Heart right ventricle (tissue), 16 donors: ENCODE data around the gene CEP170B. TPM values are rescaled to one million over a fixed set of nuclear protein-coding genes. Genes with fewer than 3 reads are reported as not detected.
"Not testable (repeated sequence)": the region's sequence is repeated elsewhere in the genome, so short reads cannot be mapped to it uniquely, and the experiment has no call there.

ENCODE experiments used
- ATAC-seq, 8 donors: fragments of 200-7000 bp; cut with Tn5 transposase; one replicate each; pipeline ENCODE4 v1.9.1; 2020; ENCODE audit warnings: mild to moderate bottlenecking in 8 of 8, moderate library complexity in 8 of 8, moderate number of reproducible peaks in 1 of 8
- DNase-seq, 2 donors: peaks; one replicate each; pipeline ENCODE4 v3.0.0-alpha.2; 2020
- H3K27ac ChIP-seq, 10 donors: fragments of 200-600 bp; sonication (generic) in 2 of 10; one replicate each; pipeline versions ENCODE4 v1.5.0 to v1.8.0; 2020 to 2022; ENCODE audit warnings: mild to moderate bottlenecking in 3 of 10
- H3K27me3 ChIP-seq, 7 donors: fragments of 200-600 bp; one replicate each; pipeline ENCODE4 v1.8.0; 2021 to 2022; ENCODE audit warnings: mild to moderate bottlenecking in 2 of 7
- H3K36me3 ChIP-seq, 9 donors: fragments of 200-600 bp; sonication (generic) in 1 of 9; one replicate each; pipeline versions ENCODE4 v1.5.0 to v1.8.0; 2020 to 2022; ENCODE audit warnings: mild to moderate bottlenecking in 2 of 9
- H3K4me1 ChIP-seq, 9 donors: fragments of 200-600 bp; sonication (generic) in 1 of 9; one replicate each; pipeline versions ENCODE4 v1.5.0 to v1.8.0; 2020 to 2022; ENCODE audit warnings: mild to moderate bottlenecking in 4 of 9
- H3K4me3 ChIP-seq, 10 donors: fragments of 200-600 bp; sonication (generic) in 2 of 10; one replicate each; pipeline versions ENCODE4 v1.5.0 to v1.8.0; 2020 to 2022; ENCODE audit warnings: mild to moderate bottlenecking in 7 of 10, moderate library complexity in 2 of 10
- H3K9me3 ChIP-seq, 11 donors: fragments of 200-600 bp in 10 of 11; sonication (generic) in 2 of 11; one replicate each; pipeline versions ENCODE4 v1.5.0 to v1.8.0; 2013 to 2022; ENCODE audit warnings: mild to moderate bottlenecking in 2 of 11, control low read depth in 1 of 11, moderate library complexity in 1 of 11
- WGBS, 2 donors: extraction: QIAGEN DNeasy Blood & Tissue Kit; methylation state at CpG; one replicate each; pipeline ENCODE4 v1.1.7; 2013; ENCODE audit warnings: inconsistent platforms in 1 of 2; 5-methylcytosine and 5-hydroxymethylcytosine counted together
- intact Hi-C, 10 donors: fragments of 100-400 bp; cut with DNase I; formaldehyde crosslinking; loops; one replicate each; pipeline versions ENCODE4 v1.11.1 to v1.14.2; 2022
- polyA plus RNA-seq, 2 donors: library from polyadenylated mRNA; stranded (reverse); fragments of 200-250 nt; gene quantifications; one replicate each; pipeline ENCODE4 v1.2.3, GENCODE V29; 2013
- total RNA-seq, 10 donors: library from RNA; stranded (reverse); fragmentation: NEBNext Ultra II Directional in 3 of 10; extraction: Animal tissue kit (Norgen Biotek cat#: 25700) in 3 of 10; gene quantifications; one replicate each; pipeline versions ENCODE4 v1.2.1 to v1.2.4, GENCODE V29; 2021 to 2023
- TF ChIP-seq, protein P1 (sequence below), 9 donors: fragments of 200-600 bp; sonication (generic) in 2 of 9; IDR thresholded peaks; one replicate each; pipeline versions ENCODE4 v1.5.0 to v1.8.0; 2021 to 2022; ENCODE audit warnings: antibody characterized with exemption in 9 of 9, mild to moderate bottlenecking in 5 of 9, moderate library complexity in 1 of 9
- donor health status: Arrhythmogenic right ventricular cardiomyopathy.
- donor health status: ischemic (EF 13 %, LVEDD 7.1; RV severe dilation, severe dysfunction).
- donor health status: healthy with polysubstance abuse.
- donor health status: DM: no; HTN: yes; CAD: no.
- donor health status: DM: no; HTN: no; CAD: no.
- donor health status: ischemic (EF 25% LVEDD 6.9; RV normal size, moderate dysfunction).
- donor health status: ischemic (EF 25% LVEDD 5.7; RV mildly dilated, moderate dysfunction).
- donor health status: healthy.
- donor health status: DM: yes; HTN: yes; CAD: no.
- donor health status: Ischemic cardiomyopathy.
- donor health status: ischemic (EF 35%, LVEDD 5.7; RV mildly dilated, moderate dysfunction).
- donor health status: nonischemic (EF 11% LVEDD 7.7; RV severe dilation, severe dysfunction).
- donor health status: DM: yes; HTN: yes; CAD: no.
- donor health status: PGD.
- donor health status: ischemic (EF 29% LVEDD 5.4; RV normal size, mild dysfunction).
- donor health status: nonischemic (EF 23%, LVEDD 6.1; RV moderate dilation, normal function).

The CEP170B gene
- total and polyA plus RNA-seq, 12 donors: 6.8 to 13.6 (median 11.8) TPM

GRCh38 chr14:104889375-104889757, 24.3 kb downstream of the CEP170B start:
- no peak for ATAC-seq
- DNase-seq: no peak
- 92 to 94% methylated on average over 23 of the region's 23 CpGs for WGBS, 2 donors

DNA sequence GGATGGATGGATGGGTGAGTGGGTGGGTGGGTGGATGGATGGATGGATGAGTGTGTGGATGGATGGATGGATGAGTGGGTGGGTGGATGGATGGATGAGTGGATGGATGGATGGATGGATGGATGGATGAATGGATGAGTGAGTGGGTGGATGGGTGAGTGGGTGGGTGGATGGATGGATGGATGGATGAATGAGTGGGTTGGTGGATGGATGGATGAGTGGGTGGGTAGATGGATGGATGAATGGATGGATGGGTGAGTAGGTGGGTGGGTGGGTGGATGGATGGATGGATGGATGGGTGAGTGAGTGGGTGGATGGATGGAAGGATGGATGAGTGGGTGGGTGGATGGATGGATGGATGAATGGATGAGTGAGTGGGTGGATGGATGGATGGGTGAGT, 25.2 kb downstream of the CEP170B start:
- not testable (repeated sequence) for H3K27me3 ChIP-seq, H3K9me3 ChIP-seq, ATAC-seq, DNase-seq, H3K27ac ChIP-seq, H3K4me3 ChIP-seq
- H3K36me3 ChIP-seq: peaks cover 0 to 42% (median 4%) of the 10 kb centered on the region in 9 donors
- intact Hi-C loops: loop anchor here in 2 of 10 donors (10.0 kb wide), 2 partner anchors 85 to 155 kb away; partner anchors contain the start of gene AHNAK2 (in 1 of the 2)
- peaks cover 5 to 15% (median 9%) of the 10 kb centered on the region in 9 donors for H3K4me1 ChIP-seq

More at GRCh38 chr14:104889375-104889757, 24.3 kb downstream of the CEP170B start:
- H3K27me3 ChIP-seq: no peaks in the 10 kb centered on the region
- H3K36me3 ChIP-seq: peaks cover 0 to 46% (median 4%) of the 10 kb centered on the region in 9 donors
- intact Hi-C loops: no loop called here
- H3K4me1 ChIP-seq: peaks cover 0 to 5% (median 0%) of the 10 kb centered on the region in 9 donors
- H3K4me3 ChIP-seq: no peak overlapping the region
- no peak overlapping the region for H3K27ac ChIP-seq
- TF ChIP-seq, protein P1, sequence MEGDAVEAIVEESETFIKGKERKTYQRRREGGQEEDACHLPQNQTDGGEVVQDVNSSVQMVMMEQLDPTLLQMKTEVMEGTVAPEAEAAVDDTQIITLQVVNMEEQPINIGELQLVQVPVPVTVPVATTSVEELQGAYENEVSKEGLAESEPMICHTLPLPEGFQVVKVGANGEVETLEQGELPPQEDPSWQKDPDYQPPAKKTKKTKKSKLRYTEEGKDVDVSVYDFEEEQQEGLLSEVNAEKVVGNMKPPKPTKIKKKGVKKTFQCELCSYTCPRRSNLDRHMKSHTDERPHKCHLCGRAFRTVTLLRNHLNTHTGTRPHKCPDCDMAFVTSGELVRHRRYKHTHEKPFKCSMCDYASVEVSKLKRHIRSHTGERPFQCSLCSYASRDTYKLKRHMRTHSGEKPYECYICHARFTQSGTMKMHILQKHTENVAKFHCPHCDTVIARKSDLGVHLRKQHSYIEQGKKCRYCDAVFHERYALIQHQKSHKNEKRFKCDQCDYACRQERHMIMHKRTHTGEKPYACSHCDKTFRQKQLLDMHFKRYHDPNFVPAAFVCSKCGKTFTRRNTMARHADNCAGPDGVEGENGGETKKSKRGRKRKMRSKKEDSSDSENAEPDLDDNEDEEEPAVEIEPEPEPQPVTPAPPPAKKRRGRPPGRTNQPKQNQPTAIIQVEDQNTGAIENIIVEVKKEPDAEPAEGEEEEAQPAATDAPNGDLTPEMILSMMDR (IDR thresholded peaks at IDR 0.05): no peak
- no peaks in the 10 kb centered on the region for H3K9me3 ChIP-seq

- WGBS, 2 donors: 96 to 97% methylated on average over 4 of the region's 4 CpGs
- Histone ChIP-seq H3K4me3 (no peak overlapping the region), H3K36me3 (peaks cover 0 to 34% (median 4%) of the 10 kb centered on the region in 9 donors), H3K9me3 (no peaks in the 10 kb centered on the region), H3K27me3 (no peaks in the 10 kb centered on the region), H3K27ac (no peak overlapping the region), H3K4me1 (peaks cover 5 to 22% (median 17%) of the 10 kb centered on the region in 9 donors)
- intact Hi-C loops: loop anchor here in 2 of 10 donors (10.0 kb wide), 2 partner anchors 84 to 154 kb away; partner anchors contain the start of gene AHNAK2 (in 1 of the 2)
- DNase-seq (no peak), ATAC-seq (no peak)
- TF ChIP-seq, protein P1 (IDR thresholded peaks at IDR 0.05): no peak
Measured at GRCh38 chr14:104891121-104891551, 26.1 kb downstream of the CEP170B start.

- WGBS, 2 donors: 75 to 78% methylated on average over 13 of the region's 13 CpGs
- H3K27ac ChIP-seq: no peak overlapping the region
- H3K9me3 ChIP-seq: no peaks in the 10 kb centered on the region
- H3K27me3 ChIP-seq: no peaks in the 10 kb centered on the region
- peaks cover 0 to 26% (median 4%) of the 10 kb centered on the region in 9 donors for H3K36me3 ChIP-seq
- DNase-seq (peak; percentile 3 to 13), ATAC-seq (no peak)
- intact Hi-C loops: loop anchor here in 2 of 10 donors (10.0 kb wide), 2 partner anchors 83 to 153 kb away; partner anchors contain the start of gene AHNAK2 (in 1 of the 2)
- H3K4me1 ChIP-seq: peaks cover 5 to 30% (median 17%) of the 10 kb centered on the region in 9 donors
- TF ChIP-seq, protein P1 (IDR thresholded peaks at IDR 0.05): no peak
- no peak overlapping the region for H3K4me3 ChIP-seq
Measured at GRCh38 chr14:104891664-104892530, 26.8 kb downstream of the CEP170B start.
